ENCODE measurements around the gene ZKSCAN3. TPM values are rescaled to one million over a fixed set of nuclear protein-coding genes. Genes with fewer than 3 reads are reported as not detected.
"Not testable (repeated sequence)": the region's sequence is repeated elsewhere in the genome, so short reads cannot be mapped to it uniquely, and the experiment has no call there.

ZKSCAN3 gene
- 10 to 100 TPM in 1 of 2 donors, 1 to 10 TPM in 1; 4.5 to 13.2 TPM for total RNA-seq
- 1 to 10 TPM; 1.1 to 1.7 TPM for polyA plus RNA-seq
- long read RNA-seq, donor 1 = 0 reads
- long read RNA-seq, donor 2 = 0 reads
- long read RNA-seq, donor 3, partial matches to known transcripts = 8 of 8 reads
- long read RNA-seq, donor 3, other reads (novel, unspliced or antisense) = 0 of 8 reads
- long read RNA-seq, donor 4 = 0 reads
- long read RNA-seq, donor 5, partial matches to known transcripts = 18 of 18 reads
- long read RNA-seq, donor 5, other reads (novel, unspliced or antisense) = 0 of 18 reads

DNA sequence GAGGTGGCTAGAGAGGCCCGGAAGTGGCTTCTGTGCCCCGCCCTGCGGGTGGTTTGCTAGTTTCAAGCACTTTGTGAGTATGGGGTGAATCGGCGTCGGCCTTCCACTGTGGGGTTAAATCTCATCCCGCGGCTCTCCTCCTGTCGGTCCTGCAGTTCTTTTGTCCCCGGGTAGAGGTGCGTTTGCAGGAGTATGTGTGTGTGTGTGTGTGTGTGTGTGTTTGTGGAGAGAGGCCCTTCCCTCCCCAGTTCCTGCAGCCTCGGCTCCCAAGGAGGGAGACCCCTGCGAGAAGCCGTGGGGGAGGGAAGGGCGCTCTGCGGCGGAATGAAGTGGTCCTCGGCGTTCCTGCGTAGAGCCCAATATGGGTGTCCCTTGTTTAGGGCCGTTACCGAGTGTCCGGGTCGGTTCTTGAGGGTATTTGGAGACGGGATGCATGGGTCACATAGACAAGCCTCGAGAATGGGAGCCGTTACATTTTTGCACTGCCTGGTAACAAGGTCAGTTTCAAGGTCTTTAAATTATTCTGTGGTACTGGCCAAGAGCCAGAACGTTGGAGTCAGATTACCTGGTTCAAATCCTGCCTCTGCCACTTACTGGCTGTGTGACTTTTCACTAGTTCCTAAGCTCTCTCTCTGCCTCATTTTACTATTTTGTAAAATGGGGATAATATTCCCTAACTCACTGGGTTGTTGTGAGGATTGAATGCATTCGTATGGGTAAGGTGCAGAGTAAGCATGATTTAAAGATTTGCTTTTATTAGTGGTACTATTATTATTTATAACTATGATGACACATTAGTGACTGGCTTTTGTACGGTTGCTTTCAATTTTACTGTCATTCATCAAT lies at the start of gene ZKSCAN3:
Gene ZKSCAN3, plus strand, starts transcription at position 56 of the 846 bp plus-strand sequence. CDS start 9,640 bp downstream, outside the sequence.
- TF ChIP-seq, protein P1, sequence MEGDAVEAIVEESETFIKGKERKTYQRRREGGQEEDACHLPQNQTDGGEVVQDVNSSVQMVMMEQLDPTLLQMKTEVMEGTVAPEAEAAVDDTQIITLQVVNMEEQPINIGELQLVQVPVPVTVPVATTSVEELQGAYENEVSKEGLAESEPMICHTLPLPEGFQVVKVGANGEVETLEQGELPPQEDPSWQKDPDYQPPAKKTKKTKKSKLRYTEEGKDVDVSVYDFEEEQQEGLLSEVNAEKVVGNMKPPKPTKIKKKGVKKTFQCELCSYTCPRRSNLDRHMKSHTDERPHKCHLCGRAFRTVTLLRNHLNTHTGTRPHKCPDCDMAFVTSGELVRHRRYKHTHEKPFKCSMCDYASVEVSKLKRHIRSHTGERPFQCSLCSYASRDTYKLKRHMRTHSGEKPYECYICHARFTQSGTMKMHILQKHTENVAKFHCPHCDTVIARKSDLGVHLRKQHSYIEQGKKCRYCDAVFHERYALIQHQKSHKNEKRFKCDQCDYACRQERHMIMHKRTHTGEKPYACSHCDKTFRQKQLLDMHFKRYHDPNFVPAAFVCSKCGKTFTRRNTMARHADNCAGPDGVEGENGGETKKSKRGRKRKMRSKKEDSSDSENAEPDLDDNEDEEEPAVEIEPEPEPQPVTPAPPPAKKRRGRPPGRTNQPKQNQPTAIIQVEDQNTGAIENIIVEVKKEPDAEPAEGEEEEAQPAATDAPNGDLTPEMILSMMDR (IDR thresholded peaks at IDR 0.05; ENCODE audit: control extremely low read depth, extremely low read depth) = no peak
- peak; percentile 86 to 94 (median 88) for DNase-seq
- WGBS, 2 donors = 1 to 2% methylated on average over 30 of the region's 30 CpGs
- ATAC-seq (ENCODE audit: insufficient read depth, low FRiP score) = peak; percentile 95
- Histone ChIP-seq H3K27ac (ENCODE audit: low read depth in 1 of 2, low read length in 1 of 2) (peak within 1 kb of the TSS; percentile 47 to 96), H3K9me3 (ENCODE audit: control insufficient read depth in 4 of 4, insufficient read depth in 3 of 4, low read length in 3 of 4) (no peaks in the 10 kb centered on the region), H3K27me3 (ENCODE audit: control insufficient read depth in 3 of 3, insufficient read depth in 3 of 3, low read length in 2 of 3) (peaks cover 0 to 2% (median 0%) of the 10 kb centered on the region in 3 donors), H3K9ac (ENCODE audit: insufficient read depth in 1 of 2, low read length in 2 of 2) (peak within 1 kb of the TSS; percentile 80 to 88), H3K4me3 (peak within 1 kb of the TSS; percentile 95), H3K4me1 (ENCODE audit: control insufficient read depth in 5 of 5, insufficient read depth in 5 of 5, low read length in 5 of 5) (peaks cover 0 to 17% (median 6%) of the 10 kb centered on the region in 5 donors), H3K36me3 (ENCODE audit: control insufficient read depth in 4 of 4, insufficient read depth in 4 of 4, low read length in 4 of 4) (no peaks in the 10 kb centered on the region)

GRCh38 chr6:28303570-28303969 lies 46.2 kb upstream of the ZKSCAN3 start:
- WGBS, 2 donors = 83 to 89% methylated on average over 3 of the region's 3 CpGs
- H3K4me3 ChIP-seq = no peak overlapping the region

GRCh38 chr6:28306363-28306762 lies 43.4 kb upstream of the ZKSCAN3 start:
- not testable (repeated sequence) for DNase-seq; H3K4me3 ChIP-seq; H3K27ac ChIP-seq (ENCODE audit: low read depth in 1 of 2, low read length in 1 of 2); H3K36me3 ChIP-seq (ENCODE audit: control insufficient read depth in 4 of 4, insufficient read depth in 4 of 4, low read length in 4 of 4); ATAC-seq (ENCODE audit: insufficient read depth, low FRiP score); H3K9ac ChIP-seq (ENCODE audit: insufficient read depth in 1 of 2, low read length in 2 of 2); H3K27me3 ChIP-seq (ENCODE audit: control insufficient read depth in 3 of 3, insufficient read depth in 3 of 3, low read length in 2 of 3); H3K9me3 ChIP-seq (ENCODE audit: control insufficient read depth in 4 of 4, insufficient read depth in 3 of 4, low read length in 3 of 4); H3K4me1 ChIP-seq (ENCODE audit: control insufficient read depth in 5 of 5, insufficient read depth in 5 of 5, low read length in 5 of 5)

More at GRCh38 chr6:28303570-28303969, 46.2 kb upstream of the ZKSCAN3 start:
- no peaks in the 10 kb centered on the region for H3K27me3 ChIP-seq (ENCODE audit: control insufficient read depth in 3 of 3, insufficient read depth in 3 of 3, low read length in 2 of 3)
- H3K27ac ChIP-seq (ENCODE audit: low read depth in 1 of 2, low read length in 1 of 2) = no peak overlapping the region
- TF ChIP-seq, protein P1 (IDR thresholded peaks at IDR 0.05; ENCODE audit: control extremely low read depth, extremely low read depth) = no peak
- no peaks in the 10 kb centered on the region for H3K9me3 ChIP-seq (ENCODE audit: control insufficient read depth in 4 of 4, insufficient read depth in 3 of 4, low read length in 3 of 4)
- H3K4me1 ChIP-seq (ENCODE audit: control insufficient read depth in 5 of 5, insufficient read depth in 5 of 5, low read length in 5 of 5) = no peaks in the 10 kb centered on the region
- peaks cover 1 to 14% (median 5%) of the 10 kb centered on the region in 4 donors for H3K36me3 ChIP-seq (ENCODE audit: control insufficient read depth in 4 of 4, insufficient read depth in 4 of 4, low read length in 4 of 4)
- no peak overlapping the region for H3K9ac ChIP-seq (ENCODE audit: insufficient read depth in 1 of 2, low read length in 2 of 2)
- DNase-seq (no peak), ATAC-seq (ENCODE audit: insufficient read depth, low FRiP score) (no peak)
